Measurements from ENCODE around the gene PTHLH.

The PTHLH gene

GRCh38 chr12:27984275-27984674 is 11.7 kb upstream of the PTHLH start:
- Histone ChIP-seq H3K79me1 (ENCODE audit: low read depth, low read length) (no peaks in the 10 kb centered on the region), H2BK12ac (ENCODE audit: low read length) (no peak overlapping the region), H3K14ac (ENCODE audit: low read length) (no peak overlapping the region), H3K4me2 (ENCODE audit: insufficient read depth, low read length, poor library complexity, severe bottlenecking) (no peak overlapping the region), H4K8ac (ENCODE audit: low read depth, low read length) (no peak overlapping the region), H3K4ac (ENCODE audit: low read length) (no peak overlapping the region), H2AK5ac (ENCODE audit: low read depth, low read length) (no peak overlapping the region), H3K9ac (ENCODE audit: low read depth, low read length, poor library complexity) (no peak overlapping the region), H2BK120ac (ENCODE audit: low read depth, low read length) (no peak overlapping the region), H3K27me3 (ENCODE audit: control insufficient read depth in 3 of 3, insufficient read depth in 3 of 3, low read depth in 1 of 3, low read length in 3 of 3) (peaks cover 0 to 2% (median 0%) of the 10 kb centered on the region in 3 experiments), H3K9me3 (replicated peaks in 1 of 2; ENCODE audit: control insufficient read depth in 2 of 2, insufficient read depth in 1 of 2, low read depth in 1 of 2, low read length in 2 of 2) (no peaks in the 10 kb centered on the region), H3K23ac (ENCODE audit: low read depth, low read length, poor library complexity) (no peak overlapping the region), H3K36me3 (replicated peaks in 1 of 2; ENCODE audit: control insufficient read depth in 2 of 2, insufficient read depth in 2 of 2, low read length in 2 of 2) (no peaks in the 10 kb centered on the region), H2BK15ac (ENCODE audit: low read length) (no peak overlapping the region), H3K4me1 (ENCODE audit: control insufficient read depth in 2 of 2, insufficient read depth in 1 of 2, low read depth in 1 of 2, low read length in 2 of 2) (no peaks in the 10 kb centered on the region), H2BK5ac (ENCODE audit: low read length) (no peak overlapping the region), H4K91ac (ENCODE audit: low read depth, low read length, poor library complexity) (no peak overlapping the region), H2AFZ (ENCODE audit: low read length) (no peak overlapping the region), H3K18ac (ENCODE audit: low read length) (no peak overlapping the region), H3K4me3 (ENCODE audit: low read length in 2 of 2) (no peak overlapping the region), H3K27ac (replicated peaks; ENCODE audit: low read length) (no peak overlapping the region)
- no peak for DNase-seq (ENCODE audit: low spot score)
- no CpG with 5 or more reads among the region's 2 CpGs for WGBS, 2 donors (ENCODE audit: extremely low coverage in 2 of 2, insufficient read length in 2 of 2, insufficient replicate concordance in 1 of 2)

GRCh38 chr12:27982951-27983350 is 10.4 kb upstream of the PTHLH start:
- no peak overlapping the region for H3K9ac ChIP-seq (ENCODE audit: low read depth, low read length, poor library complexity)
- H3K27me3 ChIP-seq (ENCODE audit: control insufficient read depth in 3 of 3, insufficient read depth in 3 of 3, low read depth in 1 of 3, low read length in 3 of 3), result peaks cover 0 to 13% (median 0%) of the 10 kb centered on the region in 3 experiments
- H2AFZ ChIP-seq (ENCODE audit: low read length), result no peak overlapping the region
- H3K9me3 ChIP-seq (replicated peaks in 1 of 2; ENCODE audit: control insufficient read depth in 2 of 2, insufficient read depth in 1 of 2, low read depth in 1 of 2, low read length in 2 of 2), result no peaks in the 10 kb centered on the region
- WGBS, 2 donors (ENCODE audit: extremely low coverage in 2 of 2, insufficient read length in 2 of 2, insufficient replicate concordance in 1 of 2), result no CpG with 5 or more reads among the region's 4 CpGs
- no peak for DNase-seq (ENCODE audit: low spot score)
- no peak overlapping the region for H4K8ac ChIP-seq (ENCODE audit: low read depth, low read length)
- no peak overlapping the region for H3K18ac ChIP-seq (ENCODE audit: low read length)
- H3K79me1 ChIP-seq (ENCODE audit: low read depth, low read length), result no peaks in the 10 kb centered on the region
- H3K4me3 ChIP-seq (ENCODE audit: low read length in 2 of 2), result no peak overlapping the region
- H2AK5ac ChIP-seq (ENCODE audit: low read depth, low read length), result no peak overlapping the region
- no peak overlapping the region for H2BK15ac ChIP-seq (ENCODE audit: low read length)
- H3K4ac ChIP-seq (ENCODE audit: low read length), result no peak overlapping the region
- H3K27ac ChIP-seq (replicated peaks; ENCODE audit: low read length), result no peak overlapping the region
- H3K4me1 ChIP-seq (ENCODE audit: control insufficient read depth in 2 of 2, insufficient read depth in 1 of 2, low read depth in 1 of 2, low read length in 2 of 2), result no peaks in the 10 kb centered on the region
- H3K14ac ChIP-seq (ENCODE audit: low read length), result no peak overlapping the region
- no peak overlapping the region for H3K23ac ChIP-seq (ENCODE audit: low read depth, low read length, poor library complexity)
- no peaks in the 10 kb centered on the region for H3K36me3 ChIP-seq (replicated peaks in 1 of 2; ENCODE audit: control insufficient read depth in 2 of 2, insufficient read depth in 2 of 2, low read length in 2 of 2)
- no peak overlapping the region for H2BK5ac ChIP-seq (ENCODE audit: low read length)
- no peak overlapping the region for H2BK12ac ChIP-seq (ENCODE audit: low read length)
- no peak overlapping the region for H4K91ac ChIP-seq (ENCODE audit: low read depth, low read length, poor library complexity)
- no peak overlapping the region for H2BK120ac ChIP-seq (ENCODE audit: low read depth, low read length)
- H3K4me2 ChIP-seq (ENCODE audit: insufficient read depth, low read length, poor library complexity, severe bottlenecking), result no peak overlapping the region

- no peak overlapping the region for H4K91ac ChIP-seq (ENCODE audit: low read depth, low read length, poor library complexity)
- no peak overlapping the region for H2BK15ac ChIP-seq (ENCODE audit: low read length)
- H3K18ac ChIP-seq (ENCODE audit: low read length), result no peak overlapping the region
- H3K4ac ChIP-seq (ENCODE audit: low read length), result no peak overlapping the region
- H3K79me1 ChIP-seq (ENCODE audit: low read depth, low read length), result no peaks in the 10 kb centered on the region
- no peak overlapping the region for H3K9ac ChIP-seq (ENCODE audit: low read depth, low read length, poor library complexity)
- H2AK5ac ChIP-seq (ENCODE audit: low read depth, low read length), result no peak overlapping the region
- H2BK12ac ChIP-seq (ENCODE audit: low read length), result no peak overlapping the region
- no peak overlapping the region for H3K14ac ChIP-seq (ENCODE audit: low read length)
- WGBS, 2 donors (ENCODE audit: extremely low coverage in 2 of 2, insufficient read length in 2 of 2, insufficient replicate concordance in 1 of 2), result no CpG with 5 or more reads among the region's 2 CpGs
- no peaks in the 10 kb centered on the region for H3K36me3 ChIP-seq (replicated peaks in 1 of 2; ENCODE audit: control insufficient read depth in 2 of 2, insufficient read depth in 2 of 2, low read length in 2 of 2)
- no peak overlapping the region for H3K4me2 ChIP-seq (ENCODE audit: insufficient read depth, low read length, poor library complexity, severe bottlenecking)
- no peaks in the 10 kb centered on the region for H3K9me3 ChIP-seq (replicated peaks in 1 of 2; ENCODE audit: control insufficient read depth in 2 of 2, insufficient read depth in 1 of 2, low read depth in 1 of 2, low read length in 2 of 2)
- peaks cover 0 to 18% (median 0%) of the 10 kb centered on the region in 3 experiments for H3K27me3 ChIP-seq (ENCODE audit: control insufficient read depth in 3 of 3, insufficient read depth in 3 of 3, low read depth in 1 of 3, low read length in 3 of 3)
- DNase-seq (ENCODE audit: low spot score), result no peak
- no peak overlapping the region for H2BK5ac ChIP-seq (ENCODE audit: low read length)
- no peaks in the 10 kb centered on the region for H3K4me1 ChIP-seq (ENCODE audit: control insufficient read depth in 2 of 2, insufficient read depth in 1 of 2, low read depth in 1 of 2, low read length in 2 of 2)
- H3K23ac ChIP-seq (ENCODE audit: low read depth, low read length, poor library complexity), result no peak overlapping the region
- no peak overlapping the region for H2AFZ ChIP-seq (ENCODE audit: low read length)
- H3K4me3 ChIP-seq (ENCODE audit: low read length in 2 of 2), result no peak overlapping the region
- no peak overlapping the region for H2BK120ac ChIP-seq (ENCODE audit: low read depth, low read length)
- no peak overlapping the region for H4K8ac ChIP-seq (ENCODE audit: low read depth, low read length)
- H3K27ac ChIP-seq (replicated peaks; ENCODE audit: low read length), result no peak overlapping the region
These were observed 9.9 kb upstream of the PTHLH start for GRCh38 chr12:27982385-27982784.

- no peak for DNase-seq (ENCODE audit: low spot score)
- H3K4me3 ChIP-seq (ENCODE audit: low read length in 2 of 2), result no peak overlapping the region
- no peak overlapping the region for H4K91ac ChIP-seq (ENCODE audit: low read depth, low read length, poor library complexity)
- H3K14ac ChIP-seq (ENCODE audit: low read length), result no peak overlapping the region
- H3K27me3 ChIP-seq (ENCODE audit: control insufficient read depth in 3 of 3, insufficient read depth in 3 of 3, low read depth in 1 of 3, low read length in 3 of 3), result peaks cover 0 to 24% (median 0%) of the 10 kb centered on the region in 3 experiments
- H3K23ac ChIP-seq (ENCODE audit: low read depth, low read length, poor library complexity), result no peak overlapping the region
- no peak overlapping the region for H3K9ac ChIP-seq (ENCODE audit: low read depth, low read length, poor library complexity)
- no peak overlapping the region for H2BK120ac ChIP-seq (ENCODE audit: low read depth, low read length)
- H3K4me2 ChIP-seq (ENCODE audit: insufficient read depth, low read length, poor library complexity, severe bottlenecking), result no peak overlapping the region
- no peaks in the 10 kb centered on the region for H3K9me3 ChIP-seq (replicated peaks in 1 of 2; ENCODE audit: control insufficient read depth in 2 of 2, insufficient read depth in 1 of 2, low read depth in 1 of 2, low read length in 2 of 2)
- no peak overlapping the region for H2AK5ac ChIP-seq (ENCODE audit: low read depth, low read length)
- no peaks in the 10 kb centered on the region for H3K4me1 ChIP-seq (ENCODE audit: control insufficient read depth in 2 of 2, insufficient read depth in 1 of 2, low read depth in 1 of 2, low read length in 2 of 2)
- no peak overlapping the region for H2BK5ac ChIP-seq (ENCODE audit: low read length)
- no CpG with 5 or more reads among the region's 2 CpGs for WGBS, 2 donors (ENCODE audit: extremely low coverage in 2 of 2, insufficient read length in 2 of 2, insufficient replicate concordance in 1 of 2)
- no peak overlapping the region for H4K8ac ChIP-seq (ENCODE audit: low read depth, low read length)
- H2BK15ac ChIP-seq (ENCODE audit: low read length), result no peak overlapping the region
- H3K4ac ChIP-seq (ENCODE audit: low read length), result no peak overlapping the region
- H2AFZ ChIP-seq (ENCODE audit: low read length), result no peak overlapping the region
- H3K18ac ChIP-seq (ENCODE audit: low read length), result no peak overlapping the region
- H3K79me1 ChIP-seq (ENCODE audit: low read depth, low read length), result no peaks in the 10 kb centered on the region
- no peak overlapping the region for H3K27ac ChIP-seq (replicated peaks; ENCODE audit: low read length)
- no peak overlapping the region for H2BK12ac ChIP-seq (ENCODE audit: low read length)
- no peaks in the 10 kb centered on the region for H3K36me3 ChIP-seq (replicated peaks in 1 of 2; ENCODE audit: control insufficient read depth in 2 of 2, insufficient read depth in 2 of 2, low read length in 2 of 2)
These were observed 9.3 kb upstream of the PTHLH start for GRCh38 chr12:27981874-27982273.
